Peyer's patch (tissue), 4 donors: ENCODE measurements around the gene TLN1.
A peak's percentile ranks its signal among the peaks of the same experiment; 100 is the strongest.

Experiments used
- POLR2A ChIP-seq, 2 donors: fragments of 450-650 bp; IDR thresholded peaks; one replicate each; pipeline ENCODE4 v1.5.1; 2017; ENCODE audit warnings: antibody characterized with exemption in 2 of 2, mild to moderate bottlenecking in 2 of 2, moderate library complexity in 2 of 2
- TF ChIP-seq, protein P1 (sequence below), 6 experiments: fragments of 450-650 bp in 4 of 6; fragments of 200-600 bp in 2 of 6; sonication (generic) in 1 of 6; IDR thresholded peaks; one replicate each; pipeline ENCODE4 v1.5.1; 2017 to 2019; ENCODE audit warnings: antibody characterized with exemption in 6 of 6, mild to moderate bottlenecking in 3 of 6, moderate library complexity in 1 of 6

DNA sequence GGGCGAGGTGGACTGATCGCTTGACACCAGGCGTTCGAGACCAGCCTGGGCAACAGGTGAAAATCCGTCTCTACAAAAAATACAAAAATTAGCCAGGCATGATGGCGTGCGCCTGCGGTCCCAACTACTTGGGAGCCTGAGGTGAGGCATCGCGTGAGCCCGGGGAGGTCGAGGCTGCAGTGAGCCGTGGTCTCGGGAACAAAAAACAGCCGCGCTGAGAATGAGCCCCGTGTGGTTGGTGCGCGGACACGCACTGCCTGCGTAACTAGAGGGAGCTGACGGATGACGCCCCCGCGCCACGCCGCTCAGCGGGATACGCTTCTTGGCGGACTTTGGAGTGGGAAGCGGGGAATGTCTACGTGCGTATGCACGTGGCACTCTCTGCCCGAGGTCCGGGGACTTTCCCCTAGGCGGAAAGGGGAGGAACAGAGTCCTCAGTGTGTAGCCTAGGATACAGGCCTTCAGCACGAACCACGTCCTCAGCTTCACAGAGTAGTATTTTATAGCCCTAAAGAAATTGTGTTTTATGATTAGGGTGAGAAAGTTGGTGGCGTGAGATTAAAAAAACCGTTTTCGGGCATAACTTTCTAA, 74.4 kb downstream of the TLN1 start, which contains the start of gene RMRP:
- TF ChIP-seq, protein P1, sequence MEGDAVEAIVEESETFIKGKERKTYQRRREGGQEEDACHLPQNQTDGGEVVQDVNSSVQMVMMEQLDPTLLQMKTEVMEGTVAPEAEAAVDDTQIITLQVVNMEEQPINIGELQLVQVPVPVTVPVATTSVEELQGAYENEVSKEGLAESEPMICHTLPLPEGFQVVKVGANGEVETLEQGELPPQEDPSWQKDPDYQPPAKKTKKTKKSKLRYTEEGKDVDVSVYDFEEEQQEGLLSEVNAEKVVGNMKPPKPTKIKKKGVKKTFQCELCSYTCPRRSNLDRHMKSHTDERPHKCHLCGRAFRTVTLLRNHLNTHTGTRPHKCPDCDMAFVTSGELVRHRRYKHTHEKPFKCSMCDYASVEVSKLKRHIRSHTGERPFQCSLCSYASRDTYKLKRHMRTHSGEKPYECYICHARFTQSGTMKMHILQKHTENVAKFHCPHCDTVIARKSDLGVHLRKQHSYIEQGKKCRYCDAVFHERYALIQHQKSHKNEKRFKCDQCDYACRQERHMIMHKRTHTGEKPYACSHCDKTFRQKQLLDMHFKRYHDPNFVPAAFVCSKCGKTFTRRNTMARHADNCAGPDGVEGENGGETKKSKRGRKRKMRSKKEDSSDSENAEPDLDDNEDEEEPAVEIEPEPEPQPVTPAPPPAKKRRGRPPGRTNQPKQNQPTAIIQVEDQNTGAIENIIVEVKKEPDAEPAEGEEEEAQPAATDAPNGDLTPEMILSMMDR (IDR thresholded peaks at IDR 0.05): peak in 3 of 6 experiments; percentile 59 to 71 (median 64)
- TF ChIP-seq POLR2A (IDR thresholded peaks at IDR 0.05): peak; percentile 70 to 88
